ENCODE measurements around the gene TMC3.
A peak's percentile ranks its signal among the peaks of the same experiment; 100 is the strongest.

The TMC3 gene

DNA sequence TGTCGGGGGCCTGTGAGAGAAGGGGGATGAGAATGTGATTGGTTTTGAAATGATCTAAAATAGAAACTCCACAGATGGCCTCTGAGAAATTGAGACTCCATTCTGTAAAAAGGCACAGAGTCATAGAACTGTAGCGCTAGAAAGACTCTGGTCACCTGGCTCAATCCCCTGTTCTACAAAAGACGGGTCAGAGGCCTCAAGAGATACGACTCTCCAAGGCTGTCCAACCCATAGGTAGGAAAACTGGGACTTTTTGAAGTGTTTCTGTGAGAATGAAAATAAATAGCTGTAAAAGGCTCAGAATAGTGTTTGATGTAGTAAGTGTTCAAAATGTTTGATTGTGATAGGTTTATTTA lies 11.7 kb upstream of the TMC3 start:
- TF ChIP-seq Cebpa-rat (IDR thresholded peaks at IDR 0.05), result no peak
- Histone ChIP-seq H4K20me1 (no peaks in the 10 kb centered on the region), H3K4me3 (no peak overlapping the region), H3K9me3 (0 out of 2 replicates have a peak, but pooled peaks cover 5% of the 10 kb centered on the region), H3K4me1 (peaks cover 9% of the 10 kb centered on the region; the same call in 1 of the 2 replicates), H3K9ac (no peak overlapping the region), H3K27me3 (no peaks in the 10 kb centered on the region), H3K4me2 (no peak overlapping the region), H3K27ac (no peak overlapping the region), H3K36me3 (no peaks in the 10 kb centered on the region)

- no peaks in the 10 kb centered on the region for H3K36me3 ChIP-seq
- H4K20me1 ChIP-seq, result no peaks in the 10 kb centered on the region
- no peak overlapping the region for H3K9ac ChIP-seq
- no peak overlapping the region for H3K4me3 ChIP-seq
- H3K4me1 ChIP-seq, result peaks cover 9% of the 10 kb centered on the region; the same call in 1 of the 2 replicates
- TF ChIP-seq Cebpa-rat (IDR thresholded peaks at IDR 0.05), result no peak
- H3K9me3 ChIP-seq, result 0 out of 2 replicates have a peak, but pooled peaks cover 5% of the 10 kb centered on the region
- H3K27ac ChIP-seq, result no peak overlapping the region
- no peaks in the 10 kb centered on the region for H3K27me3 ChIP-seq
- H3K4me2 ChIP-seq, result peak overlapping the region; percentile 38
Measured at GRCh38 chr15:81384891-81385720, 11.1 kb upstream of the TMC3 start.

DNA sequence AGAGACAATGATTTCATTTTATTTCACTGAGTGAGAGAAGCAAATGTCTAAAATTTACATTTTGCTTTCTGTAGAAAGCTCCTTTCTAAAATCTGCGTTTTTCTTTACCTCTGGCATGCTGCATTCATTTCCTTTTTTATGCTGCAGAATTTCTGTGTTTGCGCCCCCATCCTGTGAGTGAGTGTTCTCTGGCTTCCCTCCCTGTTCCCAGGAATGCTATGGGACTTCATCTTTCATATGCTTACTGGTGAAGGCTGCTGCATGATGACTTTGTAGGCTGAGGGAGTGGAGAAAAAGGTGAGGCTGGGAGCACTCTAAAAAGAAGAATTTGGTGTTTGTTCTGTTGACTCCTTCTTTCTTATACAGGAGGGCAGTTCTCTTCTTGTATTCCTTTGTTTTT lies 7.7 kb upstream of the TMC3 start:
- Histone ChIP-seq H3K9me3 (0 out of 2 replicates have a peak, but pooled peaks cover 5% of the 10 kb centered on the region), H3K4me1 (peaks cover 9% of the 10 kb centered on the region; the same call in 1 of the 2 replicates), H3K4me2 (no peak overlapping the region), H3K27ac (no peak overlapping the region), H3K27me3 (no peaks in the 10 kb centered on the region), H3K4me3 (no peak overlapping the region), H3K9ac (no peak overlapping the region), H3K36me3 (no peaks in the 10 kb centered on the region), H4K20me1 (no peaks in the 10 kb centered on the region)
- no peak for TF ChIP-seq Cebpa-rat (IDR thresholded peaks at IDR 0.05)

DNA sequence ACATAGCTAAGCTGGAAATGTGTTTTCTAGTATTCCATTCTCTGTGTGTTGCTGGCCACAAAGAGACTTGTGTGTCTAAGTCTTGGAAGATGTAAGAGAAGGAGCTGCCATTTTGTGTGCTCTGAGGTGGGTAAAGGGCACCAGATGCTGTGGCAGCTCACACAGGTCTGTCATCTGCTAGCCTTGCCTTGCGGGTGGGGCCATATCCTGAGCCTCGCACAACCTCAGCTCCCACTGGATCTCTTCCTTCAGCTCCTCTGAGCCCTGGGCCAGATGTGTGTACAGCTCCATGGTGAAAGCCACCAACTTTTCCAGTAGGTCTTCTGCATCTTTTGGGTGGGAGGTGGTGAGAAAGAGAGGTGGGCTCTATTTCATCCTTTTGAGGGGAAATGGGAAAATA lies 6.7 kb upstream of the TMC3 start:
- Histone ChIP-seq H3K9ac (no peak overlapping the region), H3K27ac (no peak overlapping the region)

DNA sequence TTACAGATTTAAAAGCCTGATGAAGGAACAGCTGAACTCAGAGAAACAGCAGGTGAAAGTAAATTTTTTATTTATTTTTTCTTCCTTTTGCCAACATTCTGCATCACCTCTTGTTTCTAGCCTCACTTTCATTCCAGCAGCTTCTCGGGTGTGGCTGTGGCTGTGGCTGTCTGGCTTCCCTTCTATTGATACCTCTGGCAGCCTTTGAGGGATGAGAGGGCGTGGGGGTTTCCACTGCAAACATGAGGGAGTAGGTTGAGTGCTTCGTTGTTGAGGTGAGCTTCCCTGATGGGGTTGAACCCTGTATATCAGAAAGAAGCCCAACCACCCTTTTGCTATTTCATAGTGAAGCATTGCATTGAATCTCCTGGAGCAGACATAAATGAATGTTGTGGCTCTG lies 6.2 kb upstream of the TMC3 start:
- Histone ChIP-seq H3K9me3 (0 out of 2 replicates have a peak, but pooled peaks cover 5% of the 10 kb centered on the region), H4K20me1 (no peaks in the 10 kb centered on the region), H3K9ac (no peak overlapping the region), H3K4me1 (peaks cover 8% of the 10 kb centered on the region; the same call in 1 of the 2 replicates), H3K36me3 (no peaks in the 10 kb centered on the region), H3K27me3 (no peaks in the 10 kb centered on the region), H3K27ac (no peak overlapping the region), H3K4me3 (no peak overlapping the region), H3K4me2 (no peak overlapping the region)
- no peak for TF ChIP-seq Cebpa-rat (IDR thresholded peaks at IDR 0.05)

More for the DNA sequence above, 6.7 kb upstream of the TMC3 start:
- no peak for TF ChIP-seq Cebpa-rat (IDR thresholded peaks at IDR 0.05)
- Histone ChIP-seq H3K9me3 (0 out of 2 replicates have a peak, but pooled peaks cover 5% of the 10 kb centered on the region), H4K20me1 (no peaks in the 10 kb centered on the region), H3K36me3 (no peaks in the 10 kb centered on the region), H3K4me2 (no peak overlapping the region), H3K27me3 (no peaks in the 10 kb centered on the region), H3K4me3 (no peak overlapping the region), H3K4me1 (peaks cover 9% of the 10 kb centered on the region; the same call in 1 of the 2 replicates)

- no peak overlapping the region for H3K4me2 ChIP-seq
- no peak overlapping the region for H3K4me3 ChIP-seq
- H3K27me3 ChIP-seq, result no peaks in the 10 kb centered on the region
- no peaks in the 10 kb centered on the region for H3K36me3 ChIP-seq
- TF ChIP-seq Cebpa-rat (IDR thresholded peaks at IDR 0.05), result no peak
- no peaks in the 10 kb centered on the region for H3K9me3 ChIP-seq
- H3K27ac ChIP-seq, result no peak overlapping the region
- H3K4me1 ChIP-seq, result no peaks in the 10 kb centered on the region
- H4K20me1 ChIP-seq, result no peaks in the 10 kb centered on the region
- no peak overlapping the region for H3K9ac ChIP-seq
Measured at GRCh38 chr15:81379269-81379668, 5.3 kb upstream of the TMC3 start.

- Histone ChIP-seq H4K20me1 (no peaks in the 10 kb centered on the region), H3K9ac (no peak overlapping the region), H3K27ac (no peak overlapping the region)
Measured at GRCh38 chr15:81378443-81378842, 4.4 kb upstream of the TMC3 start.

GRCh38 chr15:81377871-81378270 lies 3.9 kb upstream of the TMC3 start:
- H3K27ac ChIP-seq, result no peak overlapping the region
- TF ChIP-seq Cebpa-rat (IDR thresholded peaks at IDR 0.05), result no peak

More at GRCh38 chr15:81378443-81378842, 4.4 kb upstream of the TMC3 start:
- Histone ChIP-seq H3K36me3 (no peaks in the 10 kb centered on the region), H3K4me2 (no peak overlapping the region), H3K9me3 (no peaks in the 10 kb centered on the region), H3K4me3 (no peak overlapping the region), H3K4me1 (no peaks in the 10 kb centered on the region), H3K27me3 (no peaks in the 10 kb centered on the region)
- no peak for TF ChIP-seq Cebpa-rat (IDR thresholded peaks at IDR 0.05)

DNA sequence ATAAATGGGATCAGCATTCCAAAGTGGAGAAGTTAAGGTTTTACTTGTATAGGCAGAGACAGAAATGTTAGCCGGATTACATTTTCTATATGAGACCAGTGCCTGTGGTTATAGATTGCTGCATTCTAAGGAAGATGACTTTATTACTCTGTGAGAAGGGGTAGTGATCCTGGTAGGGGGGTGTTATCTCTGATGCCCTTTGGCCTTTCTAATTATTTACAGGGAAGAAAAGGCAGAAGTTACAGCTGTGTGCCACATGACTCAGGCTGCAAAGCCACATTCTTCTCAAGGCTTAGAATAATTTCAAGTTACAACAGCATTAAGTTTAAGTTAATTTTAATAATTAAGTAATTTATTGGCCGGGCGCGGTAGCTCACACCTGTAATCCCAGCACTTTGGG lies 2.2 kb upstream of the TMC3 start:
- Histone ChIP-seq H3K4me1 (no peaks in the 10 kb centered on the region), H3K27ac (no peak overlapping the region), H3K27me3 (no peaks in the 10 kb centered on the region), H4K20me1 (no peaks in the 10 kb centered on the region), H3K36me3 (no peaks in the 10 kb centered on the region), H3K4me3 (no peak overlapping the region), H3K9ac (no peak overlapping the region), H3K9me3 (no peaks in the 10 kb centered on the region), H3K4me2 (no peak overlapping the region)
- no peak for TF ChIP-seq Cebpa-rat (IDR thresholded peaks at IDR 0.05)

More at GRCh38 chr15:81377871-81378270, 3.9 kb upstream of the TMC3 start:
- Histone ChIP-seq H3K4me3 (no peak overlapping the region), H4K20me1 (no peaks in the 10 kb centered on the region), H3K4me1 (no peaks in the 10 kb centered on the region), H3K36me3 (no peaks in the 10 kb centered on the region), H3K27me3 (no peaks in the 10 kb centered on the region), H3K9me3 (no peaks in the 10 kb centered on the region), H3K4me2 (no peak overlapping the region), H3K9ac (no peak overlapping the region)

DNA sequence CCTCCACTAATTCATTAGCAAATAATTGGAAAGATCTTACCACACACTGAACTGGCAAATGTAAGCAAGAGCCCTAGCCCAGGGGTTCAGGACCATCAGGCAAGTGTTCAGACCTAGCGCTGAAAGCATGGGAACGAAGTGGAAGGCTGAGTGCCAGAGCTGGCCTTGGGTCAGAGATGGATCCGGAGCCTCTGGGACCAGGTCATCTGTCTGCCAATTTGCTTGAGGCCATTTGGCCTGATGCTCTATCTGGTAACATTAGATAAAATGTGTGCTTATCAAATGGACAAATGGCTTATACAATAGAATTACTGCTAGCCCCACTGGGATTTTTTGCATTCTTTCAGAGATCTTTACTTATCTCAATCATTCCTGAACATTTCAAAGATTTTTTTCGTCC lies 1.4 kb upstream of the TMC3 start:
- H4K20me1 ChIP-seq, result no peaks in the 10 kb centered on the region
- TF ChIP-seq Cebpa-rat (IDR thresholded peaks at IDR 0.05), result no peak
- no peaks in the 10 kb centered on the region for H3K27me3 ChIP-seq
- no peaks in the 10 kb centered on the region for H3K36me3 ChIP-seq
- H3K27ac ChIP-seq, result no peak overlapping the region
- H3K4me3 ChIP-seq, result no peak overlapping the region
- no peaks in the 10 kb centered on the region for H3K9me3 ChIP-seq
- H3K4me2 ChIP-seq, result no peak overlapping the region
- no peak overlapping the region for H3K9ac ChIP-seq
- no peaks in the 10 kb centered on the region for H3K4me1 ChIP-seq
